ENCODE measurements around the gene GPR173.

Gene GPR173

DNA sequence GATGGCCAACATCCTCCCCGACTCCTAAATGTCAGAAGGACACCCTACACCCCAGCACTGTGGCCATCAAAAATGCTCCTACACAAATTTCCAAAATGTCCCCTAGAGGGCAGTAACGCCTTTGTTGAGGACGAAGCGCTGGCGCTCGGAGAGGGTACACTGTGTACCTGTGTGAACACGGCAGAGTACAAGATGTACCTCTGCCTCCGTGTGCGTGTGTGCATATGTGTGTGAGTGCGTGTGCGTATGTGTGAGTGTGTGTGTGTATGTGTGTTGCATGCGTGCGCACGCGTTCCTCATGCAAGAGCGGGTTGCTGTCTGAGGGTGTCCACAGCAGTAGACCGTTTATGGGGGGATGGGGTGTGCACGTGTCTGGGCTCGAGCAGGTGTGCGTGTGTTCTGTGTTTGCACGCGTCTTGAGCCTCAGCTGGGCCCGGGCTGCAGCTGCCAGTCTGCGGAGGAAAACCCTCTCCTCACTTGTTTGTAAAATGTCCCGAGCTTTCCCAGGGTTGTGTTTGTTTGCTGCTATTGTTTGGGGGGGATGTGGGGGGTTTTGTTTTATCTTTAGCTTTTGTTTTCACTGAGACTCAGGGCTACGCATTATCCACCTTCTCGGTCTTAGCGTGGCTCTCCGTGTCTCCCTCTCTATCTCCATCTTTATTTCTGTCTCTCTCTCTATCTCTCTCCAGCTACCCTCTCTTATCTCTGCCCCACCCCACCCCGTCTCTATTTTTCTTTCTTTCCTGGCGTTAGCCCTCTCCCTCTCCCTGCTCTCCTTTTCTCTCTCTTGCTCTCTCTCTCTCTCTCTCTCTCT is 23.2 kb downstream of the GPR173 start:
- peak; percentile 40 for DNase-seq

DNA sequence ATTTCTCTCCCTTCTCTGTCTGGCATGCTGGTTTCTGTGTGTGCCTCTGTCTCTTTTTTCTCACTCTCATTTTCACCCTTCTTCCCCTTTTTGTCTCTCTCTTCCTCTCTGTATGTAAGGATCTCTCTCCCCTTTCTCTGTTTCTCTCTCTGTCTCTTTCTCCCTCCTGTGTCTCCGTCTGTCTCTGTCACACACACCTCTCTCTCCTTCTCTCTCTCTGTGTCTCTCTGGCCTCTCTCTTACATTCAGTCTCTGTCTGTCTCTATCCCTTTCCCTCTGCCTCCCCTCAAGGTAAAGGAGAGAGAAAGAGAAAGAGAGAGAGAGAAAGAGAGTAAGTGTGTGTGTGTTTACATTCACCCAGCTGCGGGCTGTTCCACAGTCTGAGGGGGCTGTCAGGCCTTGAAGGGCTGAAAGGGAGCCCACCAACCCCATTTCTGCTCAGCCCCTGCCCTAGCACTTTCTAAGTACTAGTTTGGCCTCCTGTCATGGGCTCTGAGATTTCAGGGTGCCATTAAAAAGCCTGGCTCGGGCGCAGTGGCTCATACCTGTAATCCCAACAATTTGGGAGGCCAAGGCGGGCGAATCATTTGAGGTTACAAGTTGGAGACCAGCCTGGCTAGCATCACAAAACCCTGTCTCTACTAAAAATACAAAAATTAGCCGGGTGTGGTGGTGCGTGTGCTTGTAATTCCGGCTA is 24.0 kb downstream of the GPR173 start:
- DNase-seq = no peak

GRCh38 chrX:53073115-53073586 is 24.6 kb downstream of the GPR173 start:
- DNase-seq = no peak

DNA sequence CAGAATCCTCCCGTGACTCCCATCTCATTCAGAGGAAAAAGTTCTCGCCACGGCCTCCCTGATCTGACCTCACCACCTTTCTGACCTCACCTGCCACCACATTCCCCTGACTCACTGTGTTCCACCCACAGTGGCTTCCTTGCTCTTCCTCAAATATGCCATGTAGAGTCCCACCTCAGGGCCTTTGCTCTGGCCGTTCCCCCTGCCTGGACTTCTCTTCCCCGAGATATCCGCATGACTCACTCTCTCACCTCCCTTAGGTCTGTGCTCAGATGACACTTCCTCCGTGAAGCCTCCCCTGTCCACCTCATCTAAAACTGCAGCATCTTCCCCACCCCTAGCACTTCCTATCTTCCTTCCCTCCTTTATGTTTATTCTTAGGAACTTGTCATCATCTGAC is 26.4 kb downstream of the GPR173 start:
- DNase-seq = no peak

DNA sequence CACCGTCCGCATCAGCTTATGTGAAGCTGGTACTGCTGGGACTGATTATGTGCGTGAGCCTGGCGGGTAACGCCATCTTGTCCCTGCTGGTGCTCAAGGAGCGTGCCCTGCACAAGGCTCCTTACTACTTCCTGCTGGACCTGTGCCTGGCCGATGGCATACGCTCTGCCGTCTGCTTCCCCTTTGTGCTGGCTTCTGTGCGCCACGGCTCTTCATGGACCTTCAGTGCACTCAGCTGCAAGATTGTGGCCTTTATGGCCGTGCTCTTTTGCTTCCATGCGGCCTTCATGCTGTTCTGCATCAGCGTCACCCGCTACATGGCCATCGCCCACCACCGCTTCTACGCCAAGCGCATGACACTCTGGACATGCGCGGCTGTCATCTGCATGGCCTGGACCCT is 28.1 kb downstream of the GPR173 start:
- no peak for DNase-seq

DNA sequence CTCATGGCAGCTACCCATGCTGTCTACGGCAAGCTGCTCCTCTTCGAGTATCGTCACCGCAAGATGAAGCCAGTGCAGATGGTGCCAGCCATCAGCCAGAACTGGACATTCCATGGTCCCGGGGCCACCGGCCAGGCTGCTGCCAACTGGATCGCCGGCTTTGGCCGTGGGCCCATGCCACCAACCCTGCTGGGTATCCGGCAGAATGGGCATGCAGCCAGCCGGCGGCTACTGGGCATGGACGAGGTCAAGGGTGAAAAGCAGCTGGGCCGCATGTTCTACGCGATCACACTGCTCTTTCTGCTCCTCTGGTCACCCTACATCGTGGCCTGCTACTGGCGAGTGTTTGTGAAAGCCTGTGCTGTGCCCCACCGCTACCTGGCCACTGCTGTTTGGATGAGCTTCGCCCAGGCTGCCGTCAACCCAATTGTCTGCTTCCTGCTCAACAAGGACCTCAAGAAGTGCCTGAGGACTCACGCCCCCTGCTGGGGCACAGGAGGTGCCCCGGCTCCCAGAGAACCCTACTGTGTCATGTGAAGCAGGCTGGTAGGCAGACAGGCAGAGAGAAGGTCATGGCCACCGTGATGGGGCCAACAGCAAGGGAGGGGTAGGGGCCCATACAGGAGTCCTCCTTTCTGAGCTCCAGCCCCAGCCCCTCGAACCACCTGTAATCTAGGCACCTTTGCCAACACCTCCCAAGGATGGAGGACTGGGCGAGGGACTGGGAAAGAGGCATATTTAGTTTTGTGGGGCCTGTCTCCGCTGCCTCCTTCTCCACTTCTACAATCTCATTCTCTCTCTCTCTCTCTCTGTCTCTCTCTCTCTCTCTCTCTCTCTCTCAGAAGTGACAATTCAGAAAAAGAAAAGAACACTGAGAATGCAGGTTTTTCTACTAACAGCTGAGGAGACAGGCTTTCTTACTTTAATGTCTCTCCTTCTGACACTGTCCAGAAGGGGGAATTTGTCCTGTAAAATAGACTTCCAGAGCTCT is 28.9 kb downstream of the GPR173 start:
- DNase-seq = no peak

- DNase-seq = no peak
Observed at GRCh38 chrX:53078943-53079342, 30.4 kb downstream of the GPR173 start.

DNA sequence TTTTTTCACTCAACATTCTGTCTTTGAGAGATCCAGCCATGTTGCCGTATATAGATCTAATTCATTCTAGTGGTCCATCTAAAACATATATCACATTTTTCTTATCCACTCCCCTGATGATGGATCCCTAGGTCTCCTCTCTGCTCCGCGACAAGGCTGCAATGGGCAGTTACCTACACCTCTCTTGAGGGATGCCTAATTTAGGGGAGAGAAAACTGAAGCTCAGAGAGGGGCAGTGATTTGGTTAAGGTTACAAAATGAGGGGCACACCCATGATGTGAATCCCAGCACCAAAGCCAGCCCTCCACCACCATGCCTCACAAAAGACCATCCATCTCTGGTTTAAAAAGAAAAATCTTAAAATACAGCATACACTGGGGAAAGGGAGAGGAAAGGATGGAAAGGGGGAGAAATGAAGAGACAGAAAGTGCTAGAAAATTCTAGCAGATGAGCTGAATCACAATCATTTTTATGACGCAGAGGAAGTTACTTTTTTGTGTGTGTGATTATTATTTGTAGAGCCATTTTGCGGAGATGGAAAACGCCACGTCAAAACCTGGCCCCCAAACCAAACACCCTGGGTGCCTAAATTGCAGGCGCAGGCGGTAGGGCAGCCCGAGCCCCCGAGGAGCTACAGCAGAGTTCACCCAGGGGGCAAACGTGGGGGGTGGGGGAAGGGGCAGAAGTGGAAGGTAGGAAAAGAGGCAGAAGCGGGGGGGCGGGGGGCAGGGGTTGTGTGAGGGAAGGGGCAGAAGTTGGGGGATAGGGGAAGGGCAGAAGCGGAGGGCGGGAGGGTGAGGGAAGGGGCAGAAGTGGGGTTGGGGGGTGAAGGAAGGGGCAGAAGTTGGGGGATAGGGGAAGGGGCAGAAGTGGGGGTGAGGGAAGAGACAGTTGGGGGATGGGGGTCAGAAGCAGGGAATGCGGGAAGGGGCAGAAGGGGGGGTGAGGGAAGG is 32.3 kb downstream of the GPR173 start:
- DNase-seq = no peak

DNA sequence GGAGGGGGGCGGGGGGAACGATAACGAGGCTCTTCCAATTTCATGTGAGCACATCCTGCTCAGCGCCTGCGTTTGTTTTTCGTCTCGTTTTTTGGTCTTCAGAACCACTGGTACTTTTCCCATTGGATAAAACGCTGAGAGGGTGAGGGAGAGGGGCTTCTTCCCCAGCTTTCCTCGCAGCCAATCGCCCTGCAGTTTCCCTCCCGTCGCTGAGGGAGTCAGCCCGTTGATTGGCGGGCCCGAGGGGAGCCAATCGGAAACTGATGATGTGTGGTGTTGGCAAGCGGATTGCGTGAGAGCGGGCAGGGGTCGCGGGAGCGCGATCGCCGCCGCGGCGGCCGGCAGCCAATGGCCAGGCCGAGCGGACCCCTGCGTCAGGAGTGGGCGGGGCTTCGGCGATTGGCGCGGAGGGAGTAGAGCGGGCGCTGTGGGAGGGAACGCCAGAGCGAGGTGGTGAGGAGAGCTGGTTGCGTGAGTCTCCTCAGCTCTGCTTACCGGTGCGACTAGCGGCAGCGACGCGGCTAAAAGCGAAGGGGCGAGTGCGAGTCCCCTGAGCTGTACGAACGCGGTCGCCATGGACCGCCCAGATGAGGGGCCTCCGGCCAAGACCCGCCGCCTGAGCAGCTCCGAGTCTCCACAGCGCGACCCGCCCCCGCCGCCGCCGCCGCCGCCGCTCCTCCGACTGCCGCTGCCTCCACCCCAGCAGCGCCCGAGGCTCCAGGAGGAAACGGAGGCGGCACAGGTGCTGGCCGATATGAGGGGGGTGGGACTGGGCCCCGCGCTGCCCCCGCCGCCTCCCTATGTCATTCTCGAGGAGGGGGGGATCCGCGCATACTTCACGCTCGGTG is 33.6 kb downstream of the GPR173 start, which contains the start of gene TSPYL2:
TSPYL2 (plus strand) TSS at position 443 of the 848 bp plus-strand sequence; CDS start at position 575, 132 bp downstream.
- DNase-seq = peak; percentile 93

DNA sequence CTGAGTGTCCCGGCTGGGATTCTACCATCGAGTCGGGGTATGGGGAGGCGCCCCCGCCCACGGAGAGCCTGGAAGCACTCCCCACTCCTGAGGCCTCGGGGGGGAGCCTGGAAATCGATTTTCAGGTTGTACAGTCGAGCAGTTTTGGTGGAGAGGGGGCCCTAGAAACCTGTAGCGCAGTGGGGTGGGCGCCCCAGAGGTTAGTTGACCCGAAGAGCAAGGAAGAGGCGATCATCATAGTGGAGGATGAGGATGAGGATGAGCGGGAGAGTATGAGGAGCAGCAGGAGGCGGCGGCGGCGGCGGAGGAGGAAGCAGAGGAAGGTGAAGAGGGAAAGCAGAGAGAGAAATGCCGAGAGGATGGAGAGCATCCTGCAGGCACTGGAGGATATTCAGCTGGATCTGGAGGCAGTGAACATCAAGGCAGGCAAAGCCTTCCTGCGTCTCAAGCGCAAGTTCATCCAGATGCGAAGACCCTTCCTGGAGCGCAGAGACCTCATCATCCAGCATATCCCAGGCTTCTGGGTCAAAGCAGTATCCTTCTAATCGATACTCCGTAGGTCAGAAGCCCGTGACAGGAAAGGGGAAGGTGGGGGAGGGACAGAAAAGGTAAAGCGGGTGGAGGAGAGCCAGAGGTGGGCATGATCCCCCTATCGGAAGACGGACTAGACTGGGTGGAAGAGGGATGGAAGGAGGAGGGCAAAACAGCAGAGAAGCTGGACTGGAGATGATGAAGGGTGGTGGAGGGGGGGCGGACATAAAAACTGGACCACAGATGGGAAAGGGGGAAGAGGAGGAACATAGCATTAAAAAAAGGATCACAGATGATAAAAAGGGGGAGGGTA is 34.4 kb downstream of the GPR173 start:
- no peak for DNase-seq

DNA sequence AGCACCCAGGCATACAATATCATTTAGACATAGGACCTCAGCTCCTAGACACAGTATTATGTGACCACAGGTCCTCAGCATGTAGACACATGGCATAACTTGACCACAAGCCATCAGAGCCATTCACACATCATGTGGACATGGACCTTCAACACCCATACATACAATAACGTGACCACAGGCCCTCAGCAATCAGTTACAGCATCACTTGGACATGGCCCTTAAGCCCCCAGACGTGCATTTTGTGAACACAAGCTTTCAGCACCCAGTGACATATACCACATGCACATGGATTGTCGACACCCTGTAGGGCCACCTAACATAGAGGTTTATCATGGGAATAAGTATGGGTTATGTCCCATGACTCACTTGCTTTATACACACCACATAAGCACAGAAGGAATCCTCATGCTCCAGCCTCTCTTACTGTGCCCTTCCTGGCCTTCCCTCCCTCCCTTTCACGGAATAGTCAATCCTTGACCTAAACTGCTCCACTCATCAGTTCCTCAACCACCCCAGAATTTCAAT is 35.5 kb downstream of the GPR173 start:
- no peak for DNase-seq

GRCh38 chrX:53084863-53085262 is 36.3 kb downstream of the GPR173 start:
- no peak for DNase-seq

DNA sequence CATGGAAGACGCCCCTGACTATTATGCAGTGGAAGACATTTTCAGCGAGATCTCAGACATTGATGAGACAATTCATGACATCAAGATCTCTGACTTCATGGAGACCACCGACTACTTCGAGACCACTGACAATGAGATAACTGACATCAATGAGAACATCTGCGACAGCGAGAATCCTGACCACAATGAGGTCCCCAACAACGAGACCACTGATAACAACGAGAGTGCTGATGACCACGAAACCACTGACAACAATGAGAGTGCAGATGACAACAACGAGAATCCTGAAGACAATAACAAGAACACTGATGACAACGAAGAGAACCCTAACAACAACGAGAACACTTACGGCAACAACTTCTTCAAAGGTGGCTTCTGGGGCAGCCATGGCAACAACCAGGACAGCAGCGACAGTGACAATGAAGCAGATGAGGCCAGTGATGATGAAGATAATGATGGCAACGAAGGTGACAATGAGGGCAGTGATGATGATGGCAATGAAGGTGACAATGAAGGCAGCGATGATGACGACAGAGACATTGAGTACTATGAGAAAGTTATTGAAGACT is 37.2 kb downstream of the GPR173 start:
- DNase-seq = no peak

GRCh38 chrX:53086464-53086863 is 37.9 kb downstream of the GPR173 start:
- DNase-seq = no peak

GRCh38 chrX:53087388-53087831 is 38.8 kb downstream of the GPR173 start:
- no peak for DNase-seq

DNA sequence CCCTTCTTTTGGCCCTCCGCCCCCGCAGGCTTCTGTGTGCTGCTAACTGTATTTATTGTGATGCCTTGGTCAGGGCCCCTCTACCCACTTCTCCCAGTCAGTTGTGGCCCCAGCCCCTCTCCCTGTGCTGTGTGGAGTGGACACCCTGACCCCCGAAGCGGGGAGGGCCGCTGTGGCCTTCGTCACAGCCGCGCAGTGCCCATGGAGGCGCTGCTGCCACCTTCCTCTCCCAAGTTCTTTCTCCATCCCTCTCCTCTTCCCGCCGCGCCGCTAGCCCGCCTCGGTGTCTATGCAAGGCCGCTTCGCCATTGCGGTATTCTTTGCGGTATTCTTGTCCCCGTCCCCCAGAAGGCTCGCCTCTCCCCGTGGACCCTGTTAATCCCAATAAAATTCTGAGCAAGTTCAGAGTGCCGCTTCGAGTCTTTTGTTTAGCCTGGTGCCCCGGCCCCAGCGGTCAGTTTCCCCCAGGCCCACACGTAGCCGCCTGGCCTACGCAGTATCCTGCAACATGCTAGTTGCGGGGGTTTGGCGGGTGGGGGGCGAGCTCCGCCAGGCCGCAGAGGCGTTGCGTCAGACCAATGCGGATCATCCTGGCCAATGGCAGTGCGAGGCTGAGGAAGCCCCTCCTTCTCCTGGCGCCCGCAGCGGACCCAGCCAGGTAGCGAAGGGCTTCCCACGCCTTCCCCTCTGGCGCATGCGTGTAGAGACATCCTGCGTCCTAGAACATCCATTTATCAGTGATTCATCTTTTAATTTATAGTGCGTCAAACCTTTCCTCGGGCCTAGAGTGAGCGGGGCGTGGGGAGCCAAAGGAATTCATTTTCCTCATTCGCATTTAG is 39.8 kb downstream of the GPR173 start:
- DNase-seq = no peak

DNA sequence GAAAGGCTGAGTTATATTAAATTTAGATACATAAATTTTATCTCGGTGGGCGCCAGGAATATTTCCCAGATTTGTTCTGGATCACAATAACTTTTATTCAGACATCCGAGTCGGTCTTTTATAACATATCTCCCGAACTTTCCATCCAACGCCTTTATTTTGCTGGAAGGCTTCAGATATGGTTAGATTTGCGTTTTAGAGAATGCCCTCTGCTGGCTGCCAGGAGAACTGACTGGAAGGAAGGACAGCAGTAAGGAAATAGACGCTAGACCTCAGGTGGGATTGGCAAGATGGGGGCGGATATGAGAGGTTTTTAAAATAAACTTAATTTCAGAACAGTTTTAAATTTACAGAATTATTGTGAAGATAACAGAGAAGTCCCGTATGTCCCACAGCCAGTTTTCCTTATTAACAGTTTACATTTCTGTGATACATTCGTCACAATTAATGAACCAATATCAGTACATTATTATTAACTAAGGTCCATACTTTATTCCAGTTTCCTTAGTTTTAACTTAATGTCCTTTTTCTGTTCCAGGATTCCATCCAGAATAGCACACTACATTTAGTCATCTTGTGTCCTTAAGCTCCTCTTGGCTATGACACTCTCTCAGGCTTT is 40.7 kb downstream of the GPR173 start:
- DNase-seq = peak; percentile 20

GRCh38 chrX:53089925-53090324 is 41.3 kb downstream of the GPR173 start:
- DNase-seq = no peak

Data from NCI-H446 treated with DMSO at 0.1 percent for 48 hours (cell line).